B cell (primary cell): ENCODE measurements around the gene KCNJ6. TPM values are rescaled to one million over a fixed set of nuclear protein-coding genes. Genes with fewer than 3 reads are reported as not detected.

Experiments
- ATAC-seq: fragments of 200-7000 bp; cut with Tn5 transposase; one replicate; pipeline ENCODE4 v1.10.0; 2021; ENCODE audit warnings: low read depth, mild to moderate bottlenecking, moderate number of reproducible peaks, moderate library complexity
- CTCF ChIA-PET: fragments of 350-600 bp; sonication (Branson Sonifier 250); formaldehyde crosslinking; loops from one replicate; lab custom pipeline; 2021; ENCODE audit warnings: antibody characterized with exemption, inconsistent platforms; lab: Charles Lee
- POLR2A ChIA-PET: fragments of 350-600 bp; sonication (Branson Sonifier 250); formaldehyde crosslinking; loops from one replicate; lab custom pipeline; 2021; ENCODE audit warnings: antibody characterized with exemption; lab: Charles Lee
- DNase-seq: peaks from one replicate; pipeline ENCODE4 v3.0.0; 2013
- H2AFZ ChIP-seq: 2 replicates; pipeline ENCODE4 v1.6.1; 2012; ENCODE audit warnings: mild to moderate bottlenecking, low read depth, low read length; ENCODE audit not compliant: insufficient read depth, poor library complexity, severe bottlenecking
- H3K27ac ChIP-seq, 2 donors: 1 replicate in 1 of 2; 2 replicates in 1 of 2; pipeline ENCODE4 v1.5.1; 2012 to 2013; ENCODE audit warnings: low read length in 2 of 2, mild to moderate bottlenecking in 2 of 2, moderate library complexity in 1 of 2
- H3K27me3 ChIP-seq, 4 experiments: fragments of 200-600 bp in 1 of 4; sonication (generic) in 1 of 4; replicated peaks in 1 of 4; 1 replicate in 2 of 4; 2 replicates in 2 of 4; pipeline versions ENCODE4 v1.6.1 to v1.7.0; 2013 to 2016; ENCODE audit warnings: low read length in 3 of 4, mild to moderate bottlenecking in 2 of 4, mixed read lengths in 1 of 4, moderate library complexity in 1 of 4; ENCODE audit not compliant: insufficient read depth in 4 of 4, control insufficient read depth in 3 of 4; ENCODE audit errors: control extremely low read depth in 1 of 4
- H3K36me3 ChIP-seq, 2 experiments: replicated peaks in 1 of 2; 1 replicate in 1 of 2; 2 replicates in 1 of 2; pipeline versions ENCODE4 v1.6.1 to v1.7.1; 2013; ENCODE audit warnings: low read length in 1 of 2; ENCODE audit not compliant: insufficient read depth in 2 of 2, control insufficient read depth in 1 of 2; ENCODE audit errors: control extremely low read depth in 1 of 2, extremely low read depth in 1 of 2
- H3K4me1 ChIP-seq, 2 donors: fragments of 200-600 bp in 1 of 2; sonication (generic) in 1 of 2; 1 replicate in 1 of 2; 2 replicates in 1 of 2; pipeline versions ENCODE4 v1.5.1 to v1.6.1; 2013 to 2017; ENCODE audit warnings: low read length in 2 of 2; ENCODE audit not compliant: control insufficient read depth in 2 of 2, insufficient read depth in 2 of 2
- H3K4me2 ChIP-seq: replicated peaks from 2 replicates; pipeline ENCODE3; 2012; ENCODE audit warnings: mild to moderate bottlenecking, low read depth, low read length; ENCODE audit not compliant: poor library complexity, severe bottlenecking
- H3K4me3 ChIP-seq, 5 experiments: fragments of 200-600 bp in 1 of 5; sonication (generic) in 1 of 5; 1 replicate in 3 of 5; 2 replicates in 2 of 5; pipeline versions ENCODE4 v1.5.1 to v1.7.0; 2011 to 2016; ENCODE audit warnings: low read length in 4 of 5, mild to moderate bottlenecking in 4 of 5, low read depth in 2 of 5, control low read depth in 1 of 5, moderate library complexity in 1 of 5; ENCODE audit not compliant: insufficient read depth in 1 of 5; ENCODE audit errors: control extremely low read depth in 1 of 5, extremely low read depth in 1 of 5
- H3K79me2 ChIP-seq: fragments of 200-600 bp; sonication (generic); one replicate; pipeline ENCODE4 v1.6.0; 2016; ENCODE audit warnings: low read length; ENCODE audit not compliant: control insufficient read depth, insufficient read depth
- H3K9ac ChIP-seq: fragments of 200-600 bp; sonication (generic); 2 replicates; pipeline ENCODE4 v1.6.1; 2017; ENCODE audit warnings: mild to moderate bottlenecking, low read length, moderate library complexity
- H3K9me3 ChIP-seq, 3 donors: one replicate each; pipeline versions ENCODE4 v1.6.1 to v1.7.1; 2013; ENCODE audit warnings: low read length in 2 of 3; ENCODE audit not compliant: control insufficient read depth in 2 of 3, insufficient read depth in 1 of 3; ENCODE audit errors: control extremely low read depth in 1 of 3
- H4K20me1 ChIP-seq: 2 replicates; pipeline ENCODE4 v1.6.0; 2012; ENCODE audit warnings: mild to moderate bottlenecking, low read length; ENCODE audit not compliant: insufficient read depth, control insufficient read depth, poor library complexity, severe bottlenecking
- H3K27ac Mint-ChIP-seq: one replicate; pipeline ENCODE4 v1.8.0; 2021; ENCODE audit warnings: mixed read lengths
- H3K27me3 Mint-ChIP-seq: one replicate; pipeline ENCODE4 v1.8.0; 2021; ENCODE audit warnings: mixed read lengths
- H3K4me1 Mint-ChIP-seq: one replicate; pipeline ENCODE4 v1.8.0; 2021; ENCODE audit warnings: mixed read lengths
- H3K4me3 Mint-ChIP-seq: one replicate; pipeline ENCODE4 v1.8.0; 2021; ENCODE audit warnings: mixed read lengths
- H3K9me3 Mint-ChIP-seq: one replicate; pipeline ENCODE4 v1.8.0; 2022; ENCODE audit warnings: mixed read lengths; ENCODE audit not compliant: insufficient read depth
- EZH2 ChIP-seq: IDR thresholded peaks from 2 replicates; pipeline ENCODE4 v1.6.1; 2012; ENCODE audit warnings: borderline replicate concordance, low read depth, mild to moderate bottlenecking, moderate library complexity, low read length; ENCODE audit not compliant: insufficient read depth, poor library complexity, severe bottlenecking
- WGBS: methylation state at CpG from one replicate; pipeline ENCODE4 v1.1.5; 2013; ENCODE audit warnings: missing lambda C conversion rate; ENCODE audit not compliant: insufficient coverage; 5-methylcytosine and 5-hydroxymethylcytosine counted together
- intact Hi-C: fragments of 100-400 bp; cut with micrococcal nuclease; formaldehyde crosslinking; loops from one replicate; pipeline ENCODE4 v1.10.0; 2022
- polyA plus RNA-seq: library from polyadenylated mRNA; depleted of rRNA; stranded (reverse); fragments of >200 nt; gene quantifications from 2 replicates; pipeline ENCODE4 v1.2.3, GENCODE V29; 2012
- total RNA-seq, 2 donors: library from RNA; stranded (reverse); fragments of 120-200 nt in 1 of 2; gene quantifications; 1 replicate in 1 of 2; 2 replicates in 1 of 2; pipeline versions ENCODE4 v1.2.3 to v1.2.4, GENCODE V29; 2013 to 2022
- TF ChIP-seq, protein P1 (sequence below): fragments of 200-600 bp; IDR thresholded peaks from one replicate; pipeline ENCODE4 v1.8.0; 2022; ENCODE audit warnings: antibody characterized with exemption, mild to moderate bottlenecking

KCNJ6 gene
- total and polyA plus RNA-seq, 2 donors (not counting 1 experiment from before 2014, with no cell fraction given) = not detected

GRCh38 chr21:37751268-37751975, 164.8 kb downstream of the KCNJ6 start:
- H3K9ac ChIP-seq = no peak overlapping the region
- Mint-ChIP-seq H3K9me3 (peaks cover 3% of the 10 kb centered on the region), H3K4me1 (no peaks in the 10 kb centered on the region), H3K4me3 (no peak overlapping the region), H3K27me3 (no peaks in the 10 kb centered on the region), H3K27ac (no peak overlapping the region)
- H3K27me3 ChIP-seq = no peaks in the 10 kb centered on the region
- no peak overlapping the region for H3K4me2 ChIP-seq
- no peak overlapping the region for H3K4me3 ChIP-seq
- H3K27ac ChIP-seq = no peak overlapping the region
- H3K36me3 ChIP-seq = no peaks in the 10 kb centered on the region
- ATAC-seq (no peak), DNase-seq (no peak)
- ChIA-PET CTCF (no interaction called here), POLR2A (no interaction called here)
- no peak for TF ChIP-seq EZH2
- TF ChIP-seq, protein P1, sequence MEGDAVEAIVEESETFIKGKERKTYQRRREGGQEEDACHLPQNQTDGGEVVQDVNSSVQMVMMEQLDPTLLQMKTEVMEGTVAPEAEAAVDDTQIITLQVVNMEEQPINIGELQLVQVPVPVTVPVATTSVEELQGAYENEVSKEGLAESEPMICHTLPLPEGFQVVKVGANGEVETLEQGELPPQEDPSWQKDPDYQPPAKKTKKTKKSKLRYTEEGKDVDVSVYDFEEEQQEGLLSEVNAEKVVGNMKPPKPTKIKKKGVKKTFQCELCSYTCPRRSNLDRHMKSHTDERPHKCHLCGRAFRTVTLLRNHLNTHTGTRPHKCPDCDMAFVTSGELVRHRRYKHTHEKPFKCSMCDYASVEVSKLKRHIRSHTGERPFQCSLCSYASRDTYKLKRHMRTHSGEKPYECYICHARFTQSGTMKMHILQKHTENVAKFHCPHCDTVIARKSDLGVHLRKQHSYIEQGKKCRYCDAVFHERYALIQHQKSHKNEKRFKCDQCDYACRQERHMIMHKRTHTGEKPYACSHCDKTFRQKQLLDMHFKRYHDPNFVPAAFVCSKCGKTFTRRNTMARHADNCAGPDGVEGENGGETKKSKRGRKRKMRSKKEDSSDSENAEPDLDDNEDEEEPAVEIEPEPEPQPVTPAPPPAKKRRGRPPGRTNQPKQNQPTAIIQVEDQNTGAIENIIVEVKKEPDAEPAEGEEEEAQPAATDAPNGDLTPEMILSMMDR = no peak
- no peaks in the 10 kb centered on the region for H4K20me1 ChIP-seq
- no peaks in the 10 kb centered on the region for H3K4me1 ChIP-seq
- intact Hi-C loops = no loop called here
- WGBS = 91% methylated on average over 4 of the region's 10 CpGs
- no peak overlapping the region for H2AFZ ChIP-seq
- H3K79me2 ChIP-seq = no peaks in the 10 kb centered on the region
- H3K9me3 ChIP-seq = no peaks in the 10 kb centered on the region

GRCh38 chr21:37749132-37749531, 167.1 kb downstream of the KCNJ6 start:
- no peaks in the 10 kb centered on the region for H3K79me2 ChIP-seq
- no peak for DNase-seq
- no peaks in the 10 kb centered on the region for H4K20me1 ChIP-seq
- H3K9me3 ChIP-seq = no peaks in the 10 kb centered on the region
- no peak for ATAC-seq
- no peak overlapping the region for H2AFZ ChIP-seq
- H3K27me3 Mint-ChIP-seq = no peaks in the 10 kb centered on the region
- CTCF ChIA-PET = no interaction called here
- 76% methylated on average over 9 of the region's 9 CpGs for WGBS
- H3K4me3 Mint-ChIP-seq = no peak overlapping the region
- intact Hi-C loops = no loop called here
- H3K9me3 Mint-ChIP-seq = peaks cover 3% of the 10 kb centered on the region
- H3K27ac Mint-ChIP-seq = no peak overlapping the region
- no peaks in the 10 kb centered on the region for H3K4me1 Mint-ChIP-seq
- H3K9ac ChIP-seq = no peak overlapping the region
- POLR2A ChIA-PET = no interaction called here
- no peaks in the 10 kb centered on the region for H3K36me3 ChIP-seq
- no peaks in the 10 kb centered on the region for H3K4me1 ChIP-seq
- H3K4me2 ChIP-seq = no peak overlapping the region
- no peak overlapping the region for H3K27ac ChIP-seq
- no peak for TF ChIP-seq EZH2
- TF ChIP-seq, protein P1 = no peak
- H3K27me3 ChIP-seq = no peaks in the 10 kb centered on the region
- H3K4me3 ChIP-seq = no peak overlapping the region
